GM21367 (cell line): ENCODE data around the gene FBLN2.
"Not testable (repeated sequence)": the region's sequence is repeated elsewhere in the genome, so short reads cannot be mapped to it uniquely, and the experiment has no call there.

Source experiments
- ATAC-seq: cut with Tn5 transposase; IDR thresholded peaks from one replicate; pipeline ENCODE4 v1.9.1; 2021; ENCODE audit not compliant: unreplicated experiment

FBLN2 gene

GRCh38 chr3:13513051-13513912 lies 35.6 kb upstream of the FBLN2 start:
- ATAC-seq = no peak

- ATAC-seq = no peak
Observed at GRCh38 chr3:13513913-13514517, 34.9 kb upstream of the FBLN2 start.

- ATAC-seq = no peak
Observed at GRCh38 chr3:13514639-13515435, 34.1 kb upstream of the FBLN2 start.

- no peak for ATAC-seq
Observed at GRCh38 chr3:13515786-13516759, 32.9 kb upstream of the FBLN2 start.

- no peak for ATAC-seq
Observed at GRCh38 chr3:13516760-13517135, 32.2 kb upstream of the FBLN2 start.

- no peak for ATAC-seq
Observed at GRCh38 chr3:13517253-13517977, 31.5 kb upstream of the FBLN2 start.

GRCh38 chr3:13518516-13518953 lies 30.4 kb upstream of the FBLN2 start:
- ATAC-seq = no peak

GRCh38 chr3:13519006-13519791 lies 29.7 kb upstream of the FBLN2 start:
- no peak for ATAC-seq

- no peak for ATAC-seq
Observed at GRCh38 chr3:13520326-13520880, 28.5 kb upstream of the FBLN2 start.

- ATAC-seq = no peak
Observed at GRCh38 chr3:13521309-13521708, 27.6 kb upstream of the FBLN2 start.

- not testable (repeated sequence) for ATAC-seq
Observed at GRCh38 chr3:13521749-13522148, 27.2 kb upstream of the FBLN2 start.

GRCh38 chr3:13522236-13522635 lies 26.7 kb upstream of the FBLN2 start:
- no peak for ATAC-seq

GRCh38 chr3:13524979-13525669 lies 23.8 kb upstream of the FBLN2 start:
- ATAC-seq = no peak

- ATAC-seq = no peak
Observed at GRCh38 chr3:13525827-13526625, 22.9 kb upstream of the FBLN2 start.

GRCh38 chr3:13526626-13526949 lies 22.3 kb upstream of the FBLN2 start:
- no peak for ATAC-seq

GRCh38 chr3:13528217-13528867 lies 20.6 kb upstream of the FBLN2 start:
- no peak for ATAC-seq
